GM12873 (cell line): Measurements from ENCODE around the gene USH1C.

Experiments used
- TF ChIP-seq, protein P1 (sequence below): IDR thresholded peaks from 2 replicates; pipeline ENCODE4 v1.5.1; 2012; ENCODE audit warnings: low read depth, mild to moderate bottlenecking, moderate library complexity, low read length, control low read depth; ENCODE audit not compliant: insufficient read depth; ENCODE audit errors: missing control alignments

The USH1C gene

DNA sequence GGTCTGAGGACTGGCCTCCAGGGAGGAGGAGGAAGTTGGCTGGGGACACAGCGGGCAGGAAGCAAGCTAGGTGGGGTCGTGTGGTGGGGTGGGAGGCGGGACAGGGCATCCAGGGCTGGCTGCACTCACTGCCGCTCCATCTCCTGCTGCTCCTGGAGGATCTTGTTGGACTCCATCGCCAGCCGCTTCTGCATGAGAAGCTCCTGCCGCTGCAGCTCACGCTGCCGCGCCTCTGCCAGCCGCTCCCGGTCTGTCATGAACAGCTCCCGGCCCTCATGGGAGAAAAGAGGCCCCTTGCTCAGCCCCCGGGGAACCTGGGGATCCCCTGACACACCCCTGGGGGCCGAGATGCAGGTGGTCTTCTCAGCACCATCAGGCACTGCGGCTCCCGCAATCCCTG lies 21.6 kb downstream of the USH1C start:
- TF ChIP-seq, protein P1, sequence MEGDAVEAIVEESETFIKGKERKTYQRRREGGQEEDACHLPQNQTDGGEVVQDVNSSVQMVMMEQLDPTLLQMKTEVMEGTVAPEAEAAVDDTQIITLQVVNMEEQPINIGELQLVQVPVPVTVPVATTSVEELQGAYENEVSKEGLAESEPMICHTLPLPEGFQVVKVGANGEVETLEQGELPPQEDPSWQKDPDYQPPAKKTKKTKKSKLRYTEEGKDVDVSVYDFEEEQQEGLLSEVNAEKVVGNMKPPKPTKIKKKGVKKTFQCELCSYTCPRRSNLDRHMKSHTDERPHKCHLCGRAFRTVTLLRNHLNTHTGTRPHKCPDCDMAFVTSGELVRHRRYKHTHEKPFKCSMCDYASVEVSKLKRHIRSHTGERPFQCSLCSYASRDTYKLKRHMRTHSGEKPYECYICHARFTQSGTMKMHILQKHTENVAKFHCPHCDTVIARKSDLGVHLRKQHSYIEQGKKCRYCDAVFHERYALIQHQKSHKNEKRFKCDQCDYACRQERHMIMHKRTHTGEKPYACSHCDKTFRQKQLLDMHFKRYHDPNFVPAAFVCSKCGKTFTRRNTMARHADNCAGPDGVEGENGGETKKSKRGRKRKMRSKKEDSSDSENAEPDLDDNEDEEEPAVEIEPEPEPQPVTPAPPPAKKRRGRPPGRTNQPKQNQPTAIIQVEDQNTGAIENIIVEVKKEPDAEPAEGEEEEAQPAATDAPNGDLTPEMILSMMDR: no peak

DNA sequence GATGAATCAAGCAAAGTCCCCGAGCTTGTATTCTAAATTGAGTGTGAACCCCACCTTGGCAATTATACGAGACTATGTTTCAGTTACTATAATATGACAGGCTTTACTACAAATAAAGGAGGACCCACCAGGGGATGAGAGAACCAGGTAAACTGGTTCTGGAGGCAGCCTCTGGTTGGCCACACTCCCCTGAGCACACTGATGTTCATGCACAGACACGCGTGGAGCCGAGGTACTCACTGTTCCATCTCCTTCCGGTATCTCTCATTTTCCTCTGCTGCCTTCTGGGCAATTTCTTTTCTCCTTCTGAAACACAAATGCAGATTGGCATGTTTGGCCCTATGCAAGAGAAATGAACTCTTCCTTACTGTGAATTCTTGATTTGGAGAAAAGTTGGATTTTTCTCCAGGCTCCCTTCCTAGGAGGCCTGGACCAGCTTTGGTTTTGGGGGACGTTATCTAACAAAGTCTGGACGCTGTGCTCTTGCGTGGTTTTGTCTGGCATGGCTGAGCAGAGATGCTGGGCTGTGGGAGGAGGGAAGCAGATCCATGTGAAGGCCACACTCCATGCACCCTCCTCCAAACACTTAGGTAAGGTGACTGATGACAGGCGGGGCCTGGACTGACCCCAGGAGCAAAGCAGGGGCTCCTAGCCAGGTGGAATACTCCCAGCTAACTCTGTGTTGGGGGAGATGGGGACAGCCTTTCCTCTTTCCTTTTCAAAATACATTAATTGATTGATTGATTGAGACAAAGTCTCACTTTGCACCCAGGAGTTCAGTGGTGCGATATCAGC lies 22.9 kb downstream of the USH1C start:
- TF ChIP-seq, protein P1: no peak

DNA sequence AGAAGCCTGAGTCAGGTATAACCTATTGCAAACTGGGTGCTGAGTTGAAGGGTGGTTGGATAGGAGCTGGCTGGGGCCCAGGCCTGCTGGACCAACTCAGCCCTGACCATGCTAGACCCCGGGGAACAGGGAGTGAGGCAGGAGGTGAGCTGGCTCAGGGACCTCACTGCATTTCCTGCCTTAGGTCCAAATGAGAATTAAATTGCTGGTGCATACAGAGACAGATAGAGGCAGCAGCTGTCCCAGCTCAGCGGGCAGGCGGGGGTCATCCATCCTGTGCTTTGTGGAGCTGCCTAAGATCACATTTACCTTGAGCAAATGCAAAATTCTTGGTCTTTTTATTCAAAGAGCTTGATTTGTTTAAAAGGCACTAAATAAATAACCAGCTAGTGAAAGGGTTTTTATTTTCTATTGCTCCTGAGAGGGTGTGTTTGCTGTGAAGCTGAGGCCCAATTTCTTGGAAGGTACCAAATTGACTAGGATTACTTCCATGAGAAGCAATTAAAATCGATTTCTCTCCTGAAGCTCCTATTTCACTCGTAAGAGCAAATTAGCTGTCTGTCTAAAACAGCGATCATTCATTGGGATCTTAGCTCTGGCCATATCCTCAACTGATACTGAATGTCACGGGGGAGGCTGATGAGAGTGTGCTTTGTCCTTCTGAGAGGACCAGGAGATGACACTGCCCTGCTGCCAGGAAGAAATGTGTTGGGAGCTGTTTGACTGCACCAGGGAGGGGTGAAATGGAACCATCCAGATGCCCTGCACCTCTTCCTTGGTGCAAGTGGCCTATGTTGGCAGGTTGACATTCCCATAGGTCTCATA lies 24.9 kb downstream of the USH1C start:
- TF ChIP-seq, protein P1: no peak

DNA sequence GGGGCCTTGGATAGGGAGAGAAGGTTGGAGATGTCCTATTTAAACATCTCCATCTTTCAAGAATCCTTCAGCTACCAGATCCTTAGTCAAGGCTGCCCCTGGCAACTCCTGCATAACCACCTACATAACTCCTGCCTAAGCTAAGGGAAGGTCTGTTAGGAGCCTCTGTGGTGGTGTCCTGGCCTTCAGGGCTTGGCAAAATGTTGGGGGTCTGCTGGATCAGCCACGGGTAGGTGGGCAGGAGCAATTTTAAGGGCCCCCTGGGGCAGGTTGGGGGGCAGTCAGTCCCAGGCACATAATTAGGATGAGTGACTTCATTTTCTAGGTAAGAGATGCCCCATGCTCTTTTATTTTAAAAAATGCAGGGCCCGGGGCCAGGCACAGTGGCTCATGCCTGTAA lies 25.9 kb downstream of the USH1C start:
- TF ChIP-seq, protein P1: no peak

DNA sequence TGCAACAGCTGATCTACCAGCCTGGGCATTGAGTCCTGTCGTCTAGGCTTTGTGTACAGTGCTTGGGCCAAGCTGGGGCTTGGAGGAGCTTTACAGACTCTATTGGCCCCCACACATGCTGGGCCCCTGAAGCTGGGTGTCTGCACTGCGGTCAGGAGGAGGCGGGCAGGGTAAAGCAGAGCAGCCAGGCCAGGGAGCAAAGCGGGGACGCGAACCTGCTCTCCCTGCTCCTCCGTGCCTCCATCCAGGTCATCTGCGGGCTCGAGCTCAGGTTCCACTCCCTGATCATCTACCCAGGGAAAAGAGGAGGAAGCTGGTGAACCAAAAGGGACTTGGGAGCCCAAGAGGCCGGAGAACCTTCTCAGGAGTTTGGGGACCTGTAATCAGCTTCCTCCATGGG lies 27.0 kb downstream of the USH1C start:
- TF ChIP-seq, protein P1: no peak

DNA sequence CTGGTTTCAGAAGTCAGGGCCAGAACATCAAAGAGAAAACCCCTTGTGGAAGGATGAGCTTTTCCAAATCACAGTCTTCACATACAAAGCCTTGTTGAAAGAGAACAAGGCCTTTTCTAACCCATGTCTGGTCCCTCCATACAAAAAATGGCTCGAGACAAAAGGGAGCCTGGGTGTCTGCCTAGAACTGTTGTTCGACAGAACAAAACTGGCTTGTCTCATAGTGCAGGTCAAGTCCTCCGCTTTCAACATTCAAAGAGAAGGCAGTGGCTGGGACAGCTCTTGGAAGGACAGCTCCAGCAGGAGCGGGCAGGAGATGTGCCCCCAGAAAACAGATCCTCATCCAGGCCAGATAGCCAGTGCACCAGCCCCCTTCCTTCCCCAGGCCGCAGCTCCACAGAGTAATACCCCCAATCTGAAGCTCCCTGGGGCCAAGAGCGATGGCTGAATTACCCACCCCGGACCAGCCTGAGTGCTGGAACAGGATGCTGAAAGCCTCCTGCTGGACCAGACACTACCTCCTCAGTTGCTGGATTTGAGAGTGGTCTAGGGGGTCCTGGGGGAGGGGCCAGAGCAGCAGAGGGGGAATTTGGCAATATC lies 27.6 kb downstream of the USH1C start:
- TF ChIP-seq, protein P1: no peak
